IMR-90 (cell line): Measurements from ENCODE around the gene NDUFAF8.

ENCODE experiments used
- BHLHE40 ChIP-seq: fragments of 150-350 bp; IDR thresholded peaks from 2 replicates; pipeline ENCODE4 v1.6.1; 2016; ENCODE audit warnings: mild to moderate bottlenecking, low read depth, low read length
- CEBPB ChIP-seq: IDR thresholded peaks from 2 replicates; pipeline ENCODE4 v1.6.1; 2012; ENCODE audit warnings: low read depth, low read length, improper control_type of control experiment
- CTCF ChIP-seq: conservative IDR thresholded peaks from 2 replicates; pipeline ENCODE4 v1.5.1; 2012; ENCODE audit warnings: mild to moderate bottlenecking, low read depth, low read length, improper control_type of control experiment
- ELK1 ChIP-seq: fragments of 150-350 bp; IDR thresholded peaks from 2 replicates; pipeline ENCODE4 v1.6.1; 2016; ENCODE audit warnings: low read depth, mild to moderate bottlenecking, low read length, moderate library complexity, borderline replicate concordance
- FOS ChIP-seq: fragments of 150-350 bp; IDR thresholded peaks from 2 replicates; pipeline ENCODE4 v1.6.1; 2016; ENCODE audit warnings: low read depth, low read length
- MAFK ChIP-seq: IDR thresholded peaks from 2 replicates; pipeline ENCODE4 v1.6.1; 2012; ENCODE audit warnings: low read depth, low read length, improper control_type of control experiment
- MAZ ChIP-seq: IDR thresholded peaks from 2 replicates; pipeline ENCODE4 v1.6.1; 2012; ENCODE audit warnings: low read depth, mild to moderate bottlenecking, low read length, improper control_type of control experiment, moderate library complexity, borderline replicate concordance
- MXI1 ChIP-seq: IDR thresholded peaks from 2 replicates; pipeline ENCODE4 v1.6.1; 2012; ENCODE audit warnings: low read depth, mild to moderate bottlenecking, low read length, moderate library complexity, borderline replicate concordance
- NFE2L2 ChIP-seq: fragments of 150-350 bp; IDR thresholded peaks from 2 replicates; pipeline ENCODE4 v1.6.1; 2016; ENCODE audit warnings: low read depth, mild to moderate bottlenecking, low read length
- POLR2A ChIP-seq: IDR thresholded peaks from 2 replicates; pipeline ENCODE4 v1.6.1; 2012; ENCODE audit warnings: mild to moderate bottlenecking, low read depth, low read length
- RAD21 ChIP-seq: IDR thresholded peaks from 2 replicates; pipeline ENCODE4 v1.6.1; 2012; ENCODE audit warnings: low read length, improper control_type of control experiment
- RFX5 ChIP-seq: IDR thresholded peaks from 2 replicates; pipeline ENCODE4 v1.8.0; 2012; ENCODE audit warnings: low read depth, mild to moderate bottlenecking, low read length, moderate library complexity
- SMC3 ChIP-seq: fragments of 150-350 bp; IDR thresholded peaks from 2 replicates; pipeline ENCODE4 v1.6.1; 2016; ENCODE audit warnings: low read depth, mild to moderate bottlenecking, antibody characterized with exemption, low read length, moderate library complexity

GRCh38 chr17:81261096-81261495 is 22.0 kb downstream of the NDUFAF8 start:
- TF ChIP-seq CTCF (no peak), POLR2A (no peak), SMC3 (no peak), MAFK (no peak), RAD21 (no peak), CEBPB (no peak), BHLHE40 (no peak), ELK1 (no peak), FOS (no peak), MXI1 (no peak), RFX5 (no peak), NFE2L2 (no peak), MAZ (no peak)
